Hippocampal formation (tissue), 2 donors: ENCODE data around the gene FBLN1.
A peak's percentile ranks its signal among the peaks of the same experiment; 100 is the strongest.
"Not testable (repeated sequence)": the region's sequence is repeated elsewhere in the genome, so short reads cannot be mapped to it uniquely, and the experiment has no call there.

Experiments
- DNase-seq, 2 donors: peaks; one replicate each; lab custom pipeline; 2025; lab: John Stamatoyannopoulos, UW

FBLN1 gene

GRCh38 chr22:45548991-45549761 is 46.5 kb downstream of the FBLN1 start:
- no peak for DNase-seq

GRCh38 chr22:45549762-45550378 is 47.2 kb downstream of the FBLN1 start:
- DNase-seq: no peak

GRCh38 chr22:45550416-45550815 is 47.7 kb downstream of the FBLN1 start:
- no peak for DNase-seq

GRCh38 chr22:45550891-45551290 is 48.2 kb downstream of the FBLN1 start:
- no peak for DNase-seq

GRCh38 chr22:45551310-45552016 is 48.8 kb downstream of the FBLN1 start:
- DNase-seq: no peak

- no peak for DNase-seq
Observed at GRCh38 chr22:45552017-45552411, 49.3 kb downstream of the FBLN1 start.

GRCh38 chr22:45552580-45553350 is 50.1 kb downstream of the FBLN1 start:
- no peak for DNase-seq

- DNase-seq: peak; percentile 47 to 49
Observed at GRCh38 chr22:45553351-45554039, 50.8 kb downstream of the FBLN1 start.

- DNase-seq: no peak
Observed at GRCh38 chr22:45554040-45554406, 51.3 kb downstream of the FBLN1 start.

GRCh38 chr22:45554861-45555260 is 52.2 kb downstream of the FBLN1 start:
- DNase-seq: no peak

GRCh38 chr22:45557926-45558325 is 55.2 kb downstream of the FBLN1 start:
- DNase-seq: not testable (repeated sequence)

GRCh38 chr22:45560092-45560491 is 57.4 kb downstream of the FBLN1 start:
- DNase-seq: not testable (repeated sequence)

GRCh38 chr22:45560761-45561160 is 58.1 kb downstream of the FBLN1 start:
- not testable (repeated sequence) for DNase-seq

GRCh38 chr22:45562102-45562501 is 59.4 kb downstream of the FBLN1 start:
- no peak for DNase-seq

- DNase-seq: no peak
Observed at GRCh38 chr22:45562537-45563361, 60.1 kb downstream of the FBLN1 start.

- no peak for DNase-seq
Observed at GRCh38 chr22:45563362-45564040, 60.8 kb downstream of the FBLN1 start.

- no peak for DNase-seq
Observed at GRCh38 chr22:45564349-45565030, 61.8 kb downstream of the FBLN1 start.

GRCh38 chr22:45565171-45565570 is 62.5 kb downstream of the FBLN1 start:
- DNase-seq: no peak

GRCh38 chr22:45565973-45566372 is 63.3 kb downstream of the FBLN1 start:
- DNase-seq: no peak

GRCh38 chr22:45568213-45568612 is 65.5 kb downstream of the FBLN1 start:
- DNase-seq: no peak
